Myometrial cell (primary cell): Measurements from ENCODE around the gene F7. TPM values are rescaled to one million over a fixed set of nuclear protein-coding genes. Genes with fewer than 3 reads are reported as not detected.

Experiments used
- total RNA-seq: library from RNA; depleted of rRNA; stranded (reverse); fragments of >200 nt; gene quantifications from 2 replicates; pipeline ENCODE4 v1.2.3, GENCODE V29; 2015

F7 gene
- not detected in 2 replicates for total RNA-seq

DNA sequence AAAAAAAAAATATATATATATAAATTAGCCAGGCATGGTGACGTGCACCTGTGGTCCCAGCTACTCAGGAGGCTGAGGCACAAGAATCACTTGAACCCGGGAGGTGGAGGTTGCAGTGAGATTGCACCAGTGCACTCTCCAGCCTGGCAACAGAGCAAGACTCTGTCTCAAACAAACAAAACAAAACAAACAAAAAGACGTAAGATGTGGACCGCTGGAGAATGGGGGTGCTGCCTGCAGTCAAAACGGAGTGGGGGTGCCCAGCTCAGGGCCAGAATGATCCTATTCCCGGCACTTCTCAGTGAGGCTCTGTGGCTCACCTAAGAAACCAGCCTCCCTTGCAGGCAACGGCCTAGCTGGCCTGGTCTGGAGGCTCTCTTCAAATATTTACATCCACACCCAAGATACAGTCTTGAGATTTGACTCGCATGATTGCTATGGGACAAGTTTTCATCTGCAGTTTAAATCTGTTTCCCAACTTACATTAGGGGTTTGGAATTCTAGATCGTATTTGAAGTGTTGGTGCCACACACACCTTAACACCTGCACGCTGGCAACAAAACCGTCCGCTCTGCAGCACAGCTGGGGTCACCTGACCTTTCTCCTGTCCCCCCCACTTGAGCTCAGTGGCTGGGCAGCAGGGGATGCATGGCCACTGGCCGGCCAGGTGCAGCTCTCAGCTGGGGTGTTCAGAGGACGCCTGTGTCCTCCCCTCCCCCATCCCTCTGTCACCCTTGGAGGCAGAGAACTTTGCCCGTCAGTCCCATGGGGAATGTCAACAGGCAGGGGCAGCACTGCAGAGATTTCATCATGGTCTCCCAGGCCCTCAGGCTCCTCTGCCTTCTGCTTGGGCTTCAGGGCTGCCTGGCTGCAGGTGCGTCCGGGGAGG, at the start of gene F7:
Gene F7, plus strand, starts transcription at position 760 of the 889 bp plus-strand sequence. Its CDS starts 51 bp downstream, at position 811.

GRCh38 chr13:113122550-113123225, 17.1 kb downstream of the F7 start, which contains the start of gene F10:
Gene F10 (plus strand): TSS chr13:113122799. CDS start chr13:113122856, 57 bp downstream.

DNA sequence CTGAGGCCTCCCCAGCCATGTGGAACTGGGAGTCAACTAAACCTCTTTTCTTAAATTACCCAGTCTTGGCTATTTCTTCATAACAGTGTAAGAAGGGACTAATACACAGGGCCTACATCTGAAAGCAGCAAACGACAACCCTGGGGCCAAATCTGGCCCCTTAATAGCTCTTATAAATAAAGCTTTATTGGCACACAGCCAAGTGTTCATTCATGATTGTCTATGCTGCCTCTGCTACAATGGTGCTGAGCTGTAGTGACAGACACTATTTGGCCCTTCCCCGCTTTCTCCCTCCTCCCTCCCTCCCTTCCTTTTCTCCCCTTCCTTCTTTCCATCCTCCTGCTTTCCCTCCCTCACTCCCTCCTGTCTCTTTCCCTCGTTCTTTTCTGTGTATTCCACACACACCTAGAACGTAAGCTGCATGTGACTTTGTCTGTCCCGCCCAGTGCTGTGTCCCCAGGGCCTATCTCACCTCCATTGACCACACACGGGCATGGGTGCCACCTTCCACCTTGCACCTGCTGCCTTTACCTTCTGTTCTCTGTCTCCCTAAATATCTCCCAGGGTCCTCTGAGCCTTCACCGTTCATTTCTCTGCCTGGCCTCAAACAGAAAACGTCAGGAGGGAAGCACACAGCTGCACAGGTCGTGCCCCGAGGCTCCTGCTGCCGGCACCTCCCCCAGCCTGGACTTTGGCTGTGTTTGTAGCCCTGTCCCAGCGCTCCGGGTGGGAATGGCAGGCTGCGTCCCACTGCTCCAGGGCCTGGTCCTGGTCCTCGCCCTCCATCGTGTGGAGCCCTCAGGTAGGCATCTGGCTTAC, 52.5 kb downstream of the F7 start, which contains the start of gene PROZ:
Gene PROZ, plus strand, starts transcription at position 720 of the 819 bp plus-strand sequence. Its CDS starts 13 bp downstream, at position 733.

Other genes starting within 250 kb of the F7 start
- not detected in 2 replicates for gene MCF2L, start 136.6 kb upstream of the F7 start, total RNA-seq
- 13.0 and 16.0 TPM in 2 replicates for gene F10, start 17.0 kb downstream of the F7 start, total RNA-seq
- not detected in 2 replicates for gene PROZ, start 52.9 kb downstream of the F7 start, total RNA-seq
- 91.1 and 95.4 TPM in 2 replicates for gene PCID2, start 102.9 kb downstream of the F7 start, total RNA-seq
- gene CUL4A, start 103.8 kb downstream of the F7 start, total RNA-seq: 101 and 108 TPM in 2 replicates
- gene LAMP1, start 191.4 kb downstream of the F7 start, total RNA-seq: 170 and 182 TPM in 2 replicates